H54 (cell line): ENCODE measurements around the gene CCNJ.
"Not testable (repeated sequence)": the region's sequence is repeated elsewhere in the genome, so short reads cannot be mapped to it uniquely, and the experiment has no call there.

Experiments
- DNase-seq: peaks from one replicate; pipeline ENCODE4 v3.0.0; 2011; ENCODE audit warnings: low spot score, mixed read lengths; ENCODE audit not compliant: insufficient read length
- FAIRE-seq: peaks from 3 replicates; lab custom pipeline; 2011; peaks lifted over from hg19 to GRCh38; lab: Jason Lieb, UNC
- POLR2A ChIP-seq: IDR thresholded peaks from 2 replicates; pipeline ENCODE4 v1.6.1; 2011; ENCODE audit warnings: low read depth, mild to moderate bottlenecking, low read length

CCNJ gene, protein sequence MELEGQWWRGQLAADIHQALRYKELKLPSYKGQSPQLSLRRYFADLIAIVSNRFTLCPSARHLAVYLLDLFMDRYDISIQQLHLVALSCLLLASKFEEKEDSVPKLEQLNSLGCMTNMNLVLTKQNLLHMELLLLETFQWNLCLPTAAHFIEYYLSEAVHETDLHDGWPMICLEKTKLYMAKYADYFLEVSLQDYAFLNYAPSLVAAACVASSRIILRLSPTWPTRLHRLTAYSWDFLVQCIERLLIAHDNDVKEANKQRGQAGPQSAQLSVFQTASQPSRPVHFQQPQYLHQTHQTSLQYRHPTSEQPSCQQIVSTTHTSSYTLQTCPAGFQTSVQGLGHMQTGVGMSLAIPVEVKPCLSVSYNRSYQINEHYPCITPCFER

GRCh38 chr10:96043033-96043892, at the start of gene CCNJ:
CCNJ (plus strand) TSS chr10:96043583; CDS start chr10:96044394, 811 bp downstream.
- TF ChIP-seq POLR2A = peak; percentile 70; the same call in 1 of the 2 replicates
- no peak for FAIRE-seq
- peak; percentile 93 for DNase-seq

DNA sequence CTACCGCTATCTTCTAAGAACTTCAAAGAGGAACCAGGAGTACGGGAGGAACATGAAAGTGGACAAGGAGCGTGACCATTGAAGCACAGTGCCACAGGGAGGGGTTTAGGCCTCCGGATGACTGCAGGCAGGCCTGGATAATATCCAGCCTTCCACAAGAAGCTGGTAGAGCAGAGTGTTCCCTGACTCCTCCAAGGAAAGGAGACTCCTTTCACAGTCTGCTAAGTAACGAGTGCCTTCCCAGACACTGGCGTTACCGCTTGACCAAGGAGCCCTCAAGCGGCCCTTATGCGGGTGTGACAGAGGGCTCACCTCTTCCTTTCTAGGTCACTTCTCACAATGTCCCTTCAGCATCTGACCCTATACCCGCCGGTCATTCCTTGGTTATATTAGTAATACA, 49.0 kb upstream of the CCNJ start:
- not testable (repeated sequence) for DNase-seq, FAIRE-seq

GRCh38 chr10:95998255-95998784, 45.1 kb upstream of the CCNJ start:
- DNase-seq (no peak), FAIRE-seq (peak; percentile 36)
- TF ChIP-seq POLR2A = no peak

- TF ChIP-seq POLR2A = no peak
- FAIRE-seq (no peak), DNase-seq (no peak)
Observed at GRCh38 chr10:96013956-96014355, 29.4 kb upstream of the CCNJ start.

- no peak for TF ChIP-seq POLR2A
- FAIRE-seq = no peak
Observed at GRCh38 chr10:96014473-96015102, 28.8 kb upstream of the CCNJ start.

GRCh38 chr10:96017191-96017687, 26.1 kb upstream of the CCNJ start:
- TF ChIP-seq POLR2A = no peak
- peak; percentile 33 for DNase-seq
- peak; percentile 95 for FAIRE-seq

More at GRCh38 chr10:96014473-96015102, 28.8 kb upstream of the CCNJ start:
- no peak for DNase-seq

DNA sequence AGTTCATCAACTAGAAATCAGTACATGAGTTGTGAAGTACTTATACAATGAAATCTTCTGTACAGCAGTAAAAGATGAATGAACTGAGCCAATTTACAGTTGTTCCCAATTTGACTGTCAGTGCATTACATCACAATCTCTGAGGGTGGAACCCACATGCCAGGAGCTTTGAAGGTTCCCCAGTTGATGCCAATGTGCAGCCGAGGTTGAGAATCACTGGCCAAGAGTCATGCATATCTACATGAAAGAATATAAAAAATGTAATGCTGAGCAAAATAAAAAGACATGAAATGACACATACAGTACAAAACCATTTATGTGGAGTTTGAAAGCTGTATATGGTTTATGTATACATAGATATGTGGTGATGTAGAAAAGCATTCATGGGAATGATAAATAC, 22.1 kb upstream of the CCNJ start:
- no peak for FAIRE-seq

DNA sequence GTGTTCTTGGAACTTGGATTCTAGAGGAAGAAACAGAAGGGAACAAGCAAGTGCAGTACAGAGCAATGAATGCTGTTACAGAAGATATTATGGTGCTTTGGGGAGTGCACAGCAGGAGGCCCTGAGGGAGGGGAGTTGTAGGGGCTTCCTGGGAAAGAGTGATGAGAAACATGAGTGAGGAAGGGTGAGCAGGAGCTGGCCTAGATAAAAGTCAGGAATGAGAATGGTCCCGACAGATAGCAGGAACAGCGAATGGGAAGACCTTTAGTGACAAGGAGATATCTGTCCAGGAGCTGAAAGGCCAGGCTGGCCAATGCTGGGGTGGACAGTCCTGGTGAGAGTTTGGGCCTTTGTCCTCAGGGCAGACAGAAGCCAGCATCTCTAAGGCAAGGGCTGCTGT, 20.6 kb upstream of the CCNJ start:
- DNase-seq (no peak), FAIRE-seq (no peak)
- no peak for TF ChIP-seq POLR2A

More for the DNA sequence above, 22.1 kb upstream of the CCNJ start:
- no peak for TF ChIP-seq POLR2A
- no peak for DNase-seq

DNA sequence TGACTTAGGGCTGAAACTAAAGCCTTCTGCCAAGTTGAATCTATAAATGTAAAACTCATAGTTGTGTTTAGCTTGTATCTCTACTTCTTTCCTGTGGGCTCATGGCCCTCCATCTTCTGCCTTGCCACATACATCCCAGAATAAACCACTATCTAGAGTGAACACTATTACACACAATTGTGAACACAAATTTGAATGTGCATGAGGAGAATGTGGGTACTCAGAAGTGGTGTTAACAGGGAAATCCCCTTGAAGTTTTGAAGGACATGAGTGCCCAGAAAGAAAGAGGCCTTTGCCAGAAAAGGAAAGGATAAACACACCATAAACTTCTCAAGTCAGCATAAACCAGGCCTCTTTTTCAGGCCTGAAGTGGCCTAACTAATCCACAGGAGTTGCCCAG, 20.2 kb upstream of the CCNJ start:
- DNase-seq (no peak), FAIRE-seq (no peak)
- TF ChIP-seq POLR2A = no peak

DNA sequence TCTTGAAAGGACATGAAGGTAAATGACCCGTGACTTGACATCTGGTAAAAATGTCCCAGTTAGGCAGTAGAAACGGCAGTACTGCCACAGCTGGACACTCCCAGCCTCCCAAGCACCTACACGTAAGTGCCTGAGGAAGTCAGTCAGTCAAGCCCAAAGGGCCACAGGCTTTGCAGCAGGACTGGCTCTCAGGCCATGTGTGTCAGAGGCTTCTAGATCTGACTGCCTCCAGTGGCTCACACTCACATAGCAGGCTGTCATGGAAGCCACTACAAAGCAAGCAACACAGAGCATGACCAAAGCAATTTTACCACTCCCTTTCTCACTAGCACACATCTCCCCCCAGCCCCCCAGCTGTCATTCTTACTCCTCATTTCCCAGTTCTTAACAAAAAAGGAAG, 17.8 kb upstream of the CCNJ start:
- TF ChIP-seq POLR2A = no peak
- no peak for DNase-seq
- peak; percentile 57 for FAIRE-seq

GRCh38 chr10:96034625-96035024, 8.8 kb upstream of the CCNJ start:
- FAIRE-seq (no peak), DNase-seq (no peak)
- no peak for TF ChIP-seq POLR2A

DNA sequence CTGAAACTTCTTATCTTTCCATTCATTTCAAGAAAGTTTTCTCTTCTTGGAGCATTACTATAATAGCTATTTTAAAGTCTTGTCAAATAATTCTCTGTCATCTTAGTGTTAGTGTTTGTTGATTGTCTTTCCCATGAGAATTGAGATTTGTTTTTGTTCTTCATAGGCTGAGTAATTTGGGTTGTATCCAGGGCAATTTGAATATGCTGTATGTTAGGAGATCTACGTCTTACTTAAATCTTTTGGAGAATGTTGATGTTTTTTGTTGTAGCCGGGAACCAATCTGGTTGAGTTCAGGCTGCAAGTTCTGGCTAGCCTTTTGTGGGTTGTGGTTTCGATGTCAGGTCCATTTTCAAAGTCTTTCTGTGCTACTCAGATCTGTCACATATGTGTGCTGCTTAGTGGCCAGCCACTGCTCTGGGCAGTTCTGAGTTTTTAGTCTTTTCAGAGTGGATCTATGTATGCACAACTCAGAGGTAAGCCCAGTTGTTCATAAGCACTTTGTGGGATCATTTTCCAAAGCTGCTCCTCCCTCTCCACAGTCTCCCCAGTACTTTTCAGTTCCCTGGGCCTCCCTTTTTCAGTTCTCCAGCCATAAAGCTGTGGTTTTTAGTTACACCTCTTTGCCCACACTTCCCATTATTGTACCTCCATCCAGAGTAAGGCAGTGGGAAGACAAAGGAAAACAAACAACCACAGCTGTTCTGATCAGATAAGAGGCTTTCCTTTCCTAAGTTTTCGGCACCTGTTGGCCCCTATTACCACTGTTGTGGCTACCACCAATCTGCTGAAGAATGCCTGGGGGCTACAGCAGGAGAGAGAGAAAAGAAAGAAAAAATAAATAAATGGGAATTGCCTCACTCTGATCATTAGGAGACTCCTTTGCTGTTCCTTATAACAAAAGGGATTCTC, 4.7 kb upstream of the CCNJ start:
- no peak for TF ChIP-seq POLR2A
- FAIRE-seq (no peak), DNase-seq (no peak)
